GM20431 (cell line): ENCODE measurements around the gene SLC23A2.
"Not testable (repeated sequence)": the region's sequence is repeated elsewhere in the genome, so short reads cannot be mapped to it uniquely, and the experiment has no call there.

Experiments used
- in situ Hi-C: fragments of 300-500 bp; cut with MseI, MboI; formaldehyde crosslinking; loops from one replicate; pipeline ENCODE4 v1.15.0; 2020; ENCODE audit warnings: low sequenced_read_pairs; ENCODE audit not compliant: unreplicated experiment

SLC23A2 gene

GRCh38 chr20:4886771-4887527 is 114.4 kb downstream of the SLC23A2 start:
- in situ Hi-C loops = no loop called here

DNA sequence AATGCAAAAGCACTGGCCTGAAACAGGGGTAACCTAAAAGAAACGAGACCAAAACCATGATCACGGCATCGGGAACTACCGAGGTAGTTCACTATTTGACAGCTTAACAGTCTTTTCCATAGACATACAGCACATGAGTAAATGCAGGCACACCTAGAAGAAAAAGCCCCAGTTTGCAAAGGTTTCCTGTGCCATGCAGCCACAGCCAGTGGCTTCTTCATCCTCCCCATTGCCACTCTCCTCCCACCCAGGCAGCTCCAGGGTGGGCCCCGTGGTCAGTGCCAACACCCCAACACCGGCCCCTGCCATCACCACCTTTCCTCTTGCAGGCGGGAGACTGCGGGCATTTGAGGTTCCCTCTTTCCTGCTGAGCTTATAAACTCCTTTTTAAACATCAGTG is 115.4 kb downstream of the SLC23A2 start:
- in situ Hi-C loops = no loop called here

GRCh38 chr20:4883546-4883945 is 117.8 kb downstream of the SLC23A2 start:
- in situ Hi-C loops = no loop called here

DNA sequence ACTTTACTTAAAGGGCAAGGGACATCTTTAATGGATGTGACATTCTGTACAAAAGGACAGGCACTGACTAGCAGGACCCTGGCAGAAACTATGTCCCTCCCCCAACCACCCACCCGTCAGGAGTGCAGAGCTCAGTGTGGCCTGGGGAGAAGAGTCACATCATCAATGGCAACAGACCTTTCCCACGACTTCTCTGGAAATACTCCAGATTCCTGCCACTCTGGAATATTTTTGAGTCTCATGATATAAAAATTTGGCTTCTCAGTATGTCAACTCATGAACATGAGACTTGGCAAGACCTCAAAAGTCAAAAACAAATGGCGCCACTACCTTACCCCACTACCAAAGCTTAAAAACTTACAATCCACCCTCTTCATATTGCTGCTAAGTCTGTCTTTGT is 118.3 kb downstream of the SLC23A2 start:
- in situ Hi-C loops = no loop called here

- in situ Hi-C loops = no loop called here
Measured at GRCh38 chr20:4881006-4881730, 120.1 kb downstream of the SLC23A2 start.

DNA sequence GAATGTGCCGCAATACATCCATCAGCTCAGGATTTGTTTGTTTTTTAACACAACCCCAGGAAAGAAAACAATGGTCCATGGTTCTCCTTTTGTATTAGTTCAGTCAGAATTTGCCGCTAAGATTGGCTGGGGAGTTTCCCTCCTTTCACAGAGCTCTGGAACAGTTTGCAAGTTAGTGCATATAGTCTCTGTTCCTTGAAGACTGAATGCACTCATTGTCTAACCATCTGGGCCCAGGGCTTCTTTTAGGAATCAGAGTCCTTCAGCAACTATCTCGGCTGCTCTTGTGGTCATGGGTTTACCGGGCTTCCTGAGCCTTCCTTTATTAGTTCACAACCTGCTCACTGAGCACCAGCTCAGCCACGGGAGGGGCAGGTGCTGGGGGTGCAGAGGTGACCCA is 121.3 kb downstream of the SLC23A2 start:
- in situ Hi-C loops = no loop called here

GRCh38 chr20:4878099-4878498 is 123.2 kb downstream of the SLC23A2 start:
- in situ Hi-C loops = not testable (repeated sequence)

DNA sequence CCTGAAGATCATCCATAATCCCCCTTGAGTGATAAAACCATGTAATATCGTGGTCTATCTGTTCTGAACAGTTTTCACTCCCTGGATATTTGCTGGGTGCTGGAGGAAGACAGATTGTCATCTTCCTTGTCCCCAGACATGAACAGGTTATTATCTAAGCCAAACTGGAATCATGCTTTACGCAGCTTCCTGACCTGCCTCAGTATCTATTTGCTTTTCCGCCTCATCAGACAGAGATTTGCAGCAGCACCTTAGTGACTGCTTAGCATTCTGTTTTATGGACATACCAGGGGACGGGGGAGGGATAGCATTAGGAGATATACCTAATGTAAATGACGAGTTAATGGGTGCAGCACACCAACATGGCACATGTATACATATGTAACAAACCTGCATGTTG is 124.6 kb downstream of the SLC23A2 start:
- in situ Hi-C loops = no loop called here

GRCh38 chr20:4876301-4876700 is 125.0 kb downstream of the SLC23A2 start:
- in situ Hi-C loops = no loop called here

DNA sequence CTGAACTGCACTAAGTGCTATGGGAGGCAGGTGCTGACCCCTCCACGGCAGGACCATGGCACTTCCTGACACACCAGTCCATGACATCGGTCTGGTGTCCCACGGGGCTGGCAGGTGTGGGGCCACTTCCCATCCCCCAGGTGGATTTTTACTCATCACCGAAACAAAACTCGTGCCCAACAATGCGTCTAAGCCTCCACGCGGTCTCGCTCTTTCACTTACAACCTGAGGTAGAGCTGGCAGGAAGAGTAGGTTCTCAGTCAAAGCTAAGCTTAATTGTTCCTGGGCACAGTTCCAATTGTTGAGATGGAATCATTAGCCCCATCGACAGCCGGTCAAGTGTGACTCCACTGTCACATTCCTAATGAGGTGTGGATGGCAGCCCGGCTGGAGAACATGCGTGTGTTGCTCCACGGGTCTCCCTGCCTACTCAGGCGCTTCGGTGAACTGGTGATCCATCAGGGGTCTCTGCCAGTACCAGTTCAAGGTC is 125.7 kb downstream of the SLC23A2 start:
- in situ Hi-C loops = no loop called here

DNA sequence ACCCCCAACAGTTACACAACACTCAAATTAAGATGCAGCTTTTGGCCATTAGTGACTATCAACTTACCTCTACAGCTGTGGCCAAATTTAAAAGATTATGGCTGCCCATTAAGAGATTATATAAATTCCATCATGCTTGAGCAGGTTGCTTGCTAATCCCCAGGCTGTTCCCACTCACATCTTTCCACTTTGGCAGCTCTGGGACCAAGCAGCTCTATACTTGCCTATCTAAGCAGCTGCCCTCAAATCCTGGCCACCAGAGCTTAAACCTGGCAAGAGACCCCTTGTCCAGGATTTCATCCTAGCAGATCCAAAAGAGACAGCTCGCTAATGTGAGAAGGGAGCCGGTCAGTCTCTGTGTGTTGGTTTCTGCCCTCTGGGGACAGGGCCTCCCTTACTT is 127.9 kb downstream of the SLC23A2 start:
- in situ Hi-C loops = no loop called here

DNA sequence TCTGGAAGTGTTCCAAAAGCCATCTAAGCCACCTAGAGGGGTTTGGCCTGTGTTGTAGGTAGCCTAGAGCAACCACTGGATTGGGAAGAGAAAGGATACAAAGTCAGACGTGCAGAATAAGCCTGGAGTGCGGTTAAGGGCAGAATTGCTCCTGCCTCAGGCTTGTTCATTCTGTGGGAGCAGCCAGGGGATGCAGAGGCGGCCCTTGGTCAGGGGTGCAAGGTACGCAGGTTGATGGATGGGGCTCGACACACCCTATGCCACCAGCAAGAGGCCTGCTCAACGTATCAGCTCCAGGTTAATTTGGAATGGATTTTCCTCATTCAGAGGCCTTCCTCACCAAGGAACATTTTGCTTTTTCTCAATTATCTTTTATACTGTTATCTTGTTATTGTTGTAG is 129.8 kb downstream of the SLC23A2 start:
- in situ Hi-C loops = no loop called here

DNA sequence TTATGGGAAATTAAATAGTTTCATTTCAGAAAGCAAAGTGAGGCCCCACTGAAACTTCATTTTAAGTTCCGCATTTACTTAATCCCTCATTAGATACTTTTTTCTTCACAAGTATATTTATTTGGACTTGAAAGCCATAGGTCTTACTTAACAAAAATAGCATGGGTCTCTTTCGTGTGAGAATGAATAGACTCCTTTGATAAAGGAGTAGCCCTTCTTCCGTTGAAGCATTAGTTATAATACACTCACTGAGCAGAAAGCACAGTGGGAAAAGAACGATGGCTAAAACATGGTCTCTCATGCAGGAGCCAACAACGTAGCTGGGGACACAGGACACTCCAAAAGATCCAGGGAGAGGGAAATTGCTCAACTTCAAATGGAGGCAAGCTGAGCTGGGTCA is 130.4 kb downstream of the SLC23A2 start:
- in situ Hi-C loops = no loop called here

GRCh38 chr20:4869290-4870193 is 131.8 kb downstream of the SLC23A2 start:
- in situ Hi-C loops = no loop called here

DNA sequence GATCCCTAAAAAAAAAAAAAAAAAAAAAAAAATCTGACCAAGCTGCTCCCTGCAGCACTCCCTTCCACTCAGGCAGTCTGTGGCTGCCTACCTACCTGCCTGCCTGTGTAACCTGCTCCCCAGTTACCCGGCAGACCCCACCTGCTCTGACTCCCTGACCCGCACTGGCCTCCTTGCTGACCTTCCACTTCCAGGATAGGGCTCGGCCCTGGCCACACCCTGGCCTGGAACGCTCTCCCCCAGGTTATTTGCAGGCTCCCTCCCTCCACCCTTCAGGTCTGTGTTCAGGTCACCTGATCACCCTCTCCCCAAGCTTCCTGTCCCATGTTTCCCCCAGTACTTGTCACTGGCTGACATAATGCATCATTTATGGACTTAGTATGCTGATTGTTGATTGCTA is 134.3 kb downstream of the SLC23A2 start:
- in situ Hi-C loops = no loop called here

DNA sequence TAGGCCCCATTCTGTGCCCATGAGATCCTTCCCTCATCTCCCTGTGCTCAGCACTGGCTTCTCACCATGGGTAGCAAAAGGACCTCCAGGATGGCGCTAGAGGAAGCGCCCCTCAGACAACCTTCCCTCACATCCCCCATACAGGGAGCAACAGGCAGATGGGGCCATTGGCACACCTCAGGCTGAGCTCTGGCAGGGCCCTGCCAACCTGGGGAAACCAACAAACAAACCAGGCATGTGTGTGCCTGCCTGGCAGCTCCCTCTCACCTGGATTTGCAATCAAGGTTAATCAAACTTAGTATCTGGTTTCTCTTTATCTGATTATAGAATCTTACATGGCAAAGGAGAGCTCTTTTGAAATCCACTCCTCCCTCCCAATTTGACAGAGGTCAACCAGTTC is 134.9 kb downstream of the SLC23A2 start:
- in situ Hi-C loops = no loop called here

DNA sequence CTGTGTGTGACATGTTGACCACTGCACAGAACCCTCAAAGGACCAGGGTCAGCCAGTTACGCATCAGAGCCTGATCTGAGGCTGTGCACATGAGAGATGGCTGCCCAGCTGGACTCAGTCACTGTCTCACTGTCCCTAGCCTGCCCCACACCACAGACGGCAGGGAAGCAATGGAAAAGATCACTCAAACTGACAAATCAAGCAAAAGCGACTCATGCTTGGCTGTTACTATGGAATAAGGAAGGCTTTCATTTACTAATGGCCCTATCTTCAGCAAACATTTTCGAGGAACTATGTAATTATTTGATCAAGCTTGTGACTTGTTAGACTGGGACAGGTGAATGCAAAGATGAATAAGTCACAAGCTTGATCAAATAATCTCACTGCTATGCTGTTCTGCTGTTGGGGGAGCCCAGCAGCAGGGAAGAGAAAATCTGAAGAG is 137.0 kb downstream of the SLC23A2 start:
- in situ Hi-C loops = no loop called here

GRCh38 chr20:4862661-4863060 is 138.6 kb downstream of the SLC23A2 start:
- in situ Hi-C loops = no loop called here

- in situ Hi-C loops = no loop called here
Measured at GRCh38 chr20:4861961-4862360, 139.3 kb downstream of the SLC23A2 start.

- in situ Hi-C loops = no loop called here
Measured at GRCh38 chr20:4858000-4858399, 143.3 kb downstream of the SLC23A2 start.
